Aorta (tissue), 5 donors: ENCODE data around the gene BHMT2. TPM values are rescaled to one million over a fixed set of nuclear protein-coding genes. Genes with fewer than 3 reads are reported as not detected.

Source experiments
- ATAC-seq: fragments of 200-7000 bp; cut with Tn5 transposase; one replicate; pipeline ENCODE4 v1.9.1; 2022; ENCODE audit warnings: moderate library complexity; ENCODE audit not compliant: low FRiP score
- DNase-seq, 2 donors: peaks; one replicate each; pipeline ENCODE4 v3.0.0-alpha.2; 2020
- H3K27ac ChIP-seq, 2 donors: one replicate each; pipeline ENCODE4 v1.5.1; 2013; ENCODE audit warnings: low read length in 2 of 2, mild to moderate bottlenecking in 2 of 2, moderate library complexity in 2 of 2, control low read depth in 1 of 2, inconsistent platforms in 1 of 2, low read depth in 1 of 2
- H3K27me3 ChIP-seq, 2 donors: one replicate each; pipeline ENCODE4 v1.6.1; 2013; ENCODE audit warnings: control low read depth in 1 of 2, low read length in 1 of 2, mild to moderate bottlenecking in 1 of 2, moderate library complexity in 1 of 2; ENCODE audit not compliant: insufficient read depth in 2 of 2, control insufficient read depth in 1 of 2
- H3K36me3 ChIP-seq, 2 donors: one replicate each; pipeline ENCODE4 v1.6.1; 2013; ENCODE audit warnings: control low read depth in 1 of 2, low read length in 1 of 2, mild to moderate bottlenecking in 1 of 2; ENCODE audit not compliant: insufficient read depth in 2 of 2, control insufficient read depth in 1 of 2
- H3K4me1 ChIP-seq, 2 donors: one replicate each; pipeline ENCODE4 v1.6.1; 2013; ENCODE audit warnings: low read length in 2 of 2, control low read depth in 1 of 2, mild to moderate bottlenecking in 1 of 2, moderate library complexity in 1 of 2; ENCODE audit not compliant: insufficient read depth in 2 of 2, control insufficient read depth in 1 of 2
- H3K4me3 ChIP-seq, 2 donors: one replicate each; pipeline ENCODE4 v1.5.1; 2013; ENCODE audit warnings: low read length in 2 of 2, control low read depth in 1 of 2, mild to moderate bottlenecking in 1 of 2
- H3K9me3 ChIP-seq: one replicate; pipeline ENCODE4 v1.6.1; 2013; ENCODE audit warnings: mild to moderate bottlenecking, low read length; ENCODE audit not compliant: control insufficient read depth
- WGBS, 2 donors: extraction: QIAGEN DNeasy Blood & Tissue Kit; methylation state at CpG; one replicate each; pipeline ENCODE4 v1.1.7; 2013; 5-methylcytosine and 5-hydroxymethylcytosine counted together
- intact Hi-C, 2 donors: fragments of 100-400 bp; cut with DNase I; formaldehyde crosslinking; loops; one replicate each; pipeline versions ENCODE4 v1.14.2 to v1.15.0; 2022
- long read RNA-seq, 2 donors: library from polyadenylated mRNA; unstranded; transcript quantifications; one replicate each; pipeline ENCODE4 v2.0.0, GENCODE V29; 2020 to 2021
- polyA plus RNA-seq, 2 donors: library from polyadenylated mRNA; stranded (reverse); fragments of 200-250 nt; gene quantifications; one replicate each; pipeline ENCODE4 v1.2.3, GENCODE V29; 2013
- total RNA-seq, 2 donors: library from RNA; stranded (reverse); fragmentation: NEBNext Ultra II Directional; extraction: Animal tissue kit (Norgen Biotek cat#: 25700); gene quantifications; one replicate each; pipeline ENCODE4 v1.2.1, GENCODE V29; 2021
- donor health status: healthy with polysubstance abuse.
- donor health status: Bipolar disorder and iron deficiency.
- donor health status: DM: no; HTN: no; CAD: no.
- donor health status: DM: no; HTN: no; CAD: no.
- donor health status: DM: yes; HTN: yes; CAD: no.

BHMT2 gene
- total RNA-seq (10 to 100 TPM; 16.3 to 34.7 TPM), polyA plus RNA-seq (10 to 100 TPM; 17.2 to 22.7 TPM)
- long read RNA-seq, donor 1, transcript BHMT2-201 (8 exons, 2,050 nt): major isoform, 39 of 57 reads
- long read RNA-seq, donor 1, partial matches to known transcripts: 9 of 57 reads
- long read RNA-seq, donor 1, other reads (novel, unspliced or antisense): 9 of 57 reads
- long read RNA-seq, donor 2, transcript BHMT2-201 (8 exons, 2,050 nt): major isoform, 13 of 23 reads
- long read RNA-seq, donor 2, partial matches to known transcripts: 4 of 23 reads
- long read RNA-seq, donor 2, other reads (novel, unspliced or antisense): 5 of 23 reads

DNA sequence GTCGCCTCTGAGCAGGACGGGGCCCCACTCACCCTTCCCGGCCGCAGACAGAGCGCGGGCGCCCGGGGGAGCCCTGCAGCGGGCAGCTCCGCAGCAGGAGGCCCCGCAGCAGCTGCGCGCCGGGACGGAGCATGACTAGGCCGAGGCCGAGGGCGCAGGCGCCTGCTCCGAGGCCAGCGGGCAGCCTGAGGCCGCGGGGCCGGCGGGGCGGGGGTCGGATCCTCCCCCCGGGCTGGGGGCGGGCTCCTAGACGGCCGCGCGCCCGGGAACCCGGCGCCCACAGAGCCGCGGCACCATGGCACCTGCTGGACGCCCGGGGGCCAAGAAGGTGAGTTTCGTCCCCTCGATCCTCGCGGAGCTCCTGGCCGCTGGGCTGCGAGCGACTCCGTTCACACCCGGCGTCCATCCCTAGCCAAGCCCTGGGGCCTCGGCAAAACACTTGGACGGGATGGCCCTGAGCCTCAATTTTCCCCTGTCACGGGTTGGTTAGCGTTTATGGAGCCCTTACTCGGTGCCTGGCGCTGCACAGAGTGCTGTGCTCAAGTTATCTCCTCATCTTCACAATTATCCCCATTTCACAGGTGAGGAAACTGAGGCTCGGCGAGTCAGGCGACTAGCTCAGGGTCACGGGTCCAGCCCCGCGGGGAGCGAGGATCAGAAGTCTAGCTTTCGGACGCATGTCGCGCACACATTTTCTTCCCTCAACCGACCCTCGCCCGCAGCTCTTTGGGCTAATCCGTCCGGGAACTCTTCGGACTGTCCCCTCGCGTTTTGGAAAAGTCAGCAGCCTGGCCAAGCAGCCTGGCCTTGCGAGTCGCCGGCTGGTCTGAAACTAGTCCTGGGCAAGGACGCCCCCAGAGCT, at the start of gene BHMT2, which contains the start of gene DMGDH:
BHMT2 (plus strand) TSS at position 280 of the 862 bp plus-strand sequence; CDS start at position 296, 16 bp downstream.
DMGDH (minus strand) TSS at position 187 of the 862 bp plus-strand sequence; CDS start at position 133, 54 bp downstream.
- Histone ChIP-seq H3K4me1 (no peaks in the 10 kb centered on the region), H3K9me3 (no peaks in the 10 kb centered on the region), H3K27ac (peak within 1 kb of the TSS in 1 of 2 donors; percentile 29), H3K36me3 (no peaks in the 10 kb centered on the region), H3K27me3 (no peaks in the 10 kb centered on the region), H3K4me3 (peak within 1 kb of the TSS; percentile 31 to 36)
- peak; percentile 86 for ATAC-seq
- DNase-seq: peak; percentile 69 to 83
- intact Hi-C loops: no loop called here
- 14 to 19% methylated on average over 56 to 79 of the region's 79 CpGs for WGBS, 2 donors

GRCh38 chr5:79020861-79021561, 48.6 kb upstream of the BHMT2 start:
- 9 to 13% methylated on average over 14 of the region's 14 CpGs for whole genome bisulfite sequencing, 2 donors
- no peak overlapping the region for H3K27ac ChIP-seq
- H3K9me3 ChIP-seq: no peaks in the 10 kb centered on the region
- H3K36me3 ChIP-seq: no peaks in the 10 kb centered on the region
- intact Hi-C loops: loop anchor here (5.0 kb wide), 2 partner anchors 441 to 446 kb away; no protein-coding TSS in a partner anchor
- no peaks in the 10 kb centered on the region for H3K27me3 ChIP-seq
- peaks cover 0 to 2% of the 10 kb centered on the region in 2 donors for H3K4me1 ChIP-seq
- peak overlapping the region in 1 of 2 donors; percentile 34 for H3K4me3 ChIP-seq
- ATAC-seq (peak; percentile 87), DNase-seq (peak in 1 of 2 donors; percentile 66)

GRCh38 chr5:79021753-79022152, 47.8 kb upstream of the BHMT2 start:
- intact Hi-C loops: loop anchor here (5.0 kb wide), 2 partner anchors 441 to 446 kb away; no protein-coding TSS in a partner anchor

DNA sequence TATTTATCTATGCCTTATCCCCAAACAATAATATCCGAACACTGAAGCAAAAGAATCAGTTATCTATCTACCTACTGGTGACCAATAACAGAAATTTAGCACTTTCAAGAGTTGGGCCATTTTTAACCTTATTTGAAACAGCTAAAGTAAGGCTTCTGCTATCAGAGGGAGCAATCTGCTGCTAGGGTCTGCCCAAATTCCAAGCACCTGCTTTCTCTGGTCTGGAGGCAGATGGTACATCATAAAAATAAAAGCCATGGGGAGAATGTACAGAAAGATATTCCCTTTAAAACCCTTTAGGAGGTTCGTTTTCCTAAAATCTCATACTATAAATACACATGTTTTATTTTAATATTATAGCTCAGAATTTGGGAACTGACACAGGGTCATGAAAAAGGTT, 46.8 kb upstream of the BHMT2 start:
- Histone ChIP-seq H3K4me1 (peaks cover 0 to 2% of the 10 kb centered on the region in 2 donors), H3K27ac (no peak overlapping the region), H3K4me3 (no peak overlapping the region), H3K36me3 (no peaks in the 10 kb centered on the region), H3K27me3 (no peaks in the 10 kb centered on the region), H3K9me3 (no peaks in the 10 kb centered on the region)
- WGBS, 2 donors: 86 to 92% methylated on average over 2 of the region's 2 CpGs
- intact Hi-C loops: loop anchor here (5.0 kb wide), 2 partner anchors 440 to 445 kb away; no protein-coding TSS in a partner anchor
- DNase-seq (no peak), ATAC-seq (no peak)

More at GRCh38 chr5:79021753-79022152, 47.8 kb upstream of the BHMT2 start:
- Histone ChIP-seq H3K4me3 (no peak overlapping the region), H3K4me1 (peaks cover 0 to 2% of the 10 kb centered on the region in 2 donors), H3K36me3 (no peaks in the 10 kb centered on the region), H3K27ac (no peak overlapping the region), H3K27me3 (no peaks in the 10 kb centered on the region), H3K9me3 (no peaks in the 10 kb centered on the region)
- DNase-seq (no peak), ATAC-seq (no peak)
- WGBS, 2 donors: 37 to 38% methylated on average over 4 of the region's 4 CpGs

- no peak overlapping the region for H3K27ac ChIP-seq
- 92 to 95% methylated on average over 1 of the region's 1 CpG for WGBS, 2 donors
- intact Hi-C loops: loop anchor here (5.0 kb wide), 2 partner anchors 439 to 444 kb away; no protein-coding TSS in a partner anchor
- no peaks in the 10 kb centered on the region for H3K9me3 ChIP-seq
- no peak overlapping the region for H3K4me3 ChIP-seq
- H3K36me3 ChIP-seq: no peaks in the 10 kb centered on the region
- no peaks in the 10 kb centered on the region for H3K27me3 ChIP-seq
- peaks cover 0 to 2% of the 10 kb centered on the region in 2 donors for H3K4me1 ChIP-seq
- ATAC-seq (no peak), DNase-seq (no peak)
These were observed 46.2 kb upstream of the BHMT2 start for GRCh38 chr5:79023348-79023747.

DNA sequence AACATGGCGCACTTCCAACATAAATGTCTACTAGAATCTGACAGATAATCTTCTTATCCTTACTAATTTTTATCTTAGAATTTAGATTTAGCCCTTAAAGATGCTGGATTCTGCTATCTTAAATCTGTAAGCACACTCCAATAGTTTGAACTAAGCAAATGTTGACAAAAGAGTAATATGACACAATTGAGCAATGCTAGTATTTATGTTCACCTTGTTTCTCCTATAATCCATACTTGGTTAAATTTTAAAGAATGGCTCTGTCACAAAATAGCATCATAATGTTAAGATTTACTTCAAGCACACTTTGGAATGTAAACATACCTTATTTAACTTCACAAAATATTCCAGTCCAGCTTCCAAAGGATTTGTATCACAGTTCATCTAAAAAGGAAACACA, 45.6 kb upstream of the BHMT2 start:
- DNase-seq: no peak
- intact Hi-C loops: loop anchor here (5.0 kb wide), 2 partner anchors 438 to 443 kb away; no protein-coding TSS in a partner anchor
- ATAC-seq: no peak
- Histone ChIP-seq H3K27ac (no peak overlapping the region), H3K4me3 (no peak overlapping the region), H3K9me3 (no peaks in the 10 kb centered on the region), H3K4me1 (peaks cover 0 to 2% of the 10 kb centered on the region in 2 donors), H3K36me3 (no peaks in the 10 kb centered on the region), H3K27me3 (no peaks in the 10 kb centered on the region)
- 92 to 95% methylated on average over 1 of the region's 1 CpG for WGBS, 2 donors

- Histone ChIP-seq H3K9me3 (no peaks in the 10 kb centered on the region), H3K4me3 (peak overlapping the region in 1 of 2 donors; percentile 29), H3K27ac (no peak overlapping the region), H3K36me3 (no peaks in the 10 kb centered on the region), H3K4me1 (peaks cover 0 to 2% of the 10 kb centered on the region in 2 donors), H3K27me3 (no peaks in the 10 kb centered on the region)
- DNase-seq (peak; percentile 71 to 89), ATAC-seq (peak; percentile 88)
- intact Hi-C loops: loop anchor here (1.0 kb wide), 1 partner anchor 108 kb away; no protein-coding TSS in a partner anchor
- WGBS, 2 donors: 3% methylated on average over 13 of the region's 13 CpGs
These were observed 44.5 kb upstream of the BHMT2 start for GRCh38 chr5:79025054-79025472.
